ENCODE results near the gene MAN2C1. TPM values are rescaled to one million over a fixed set of nuclear protein-coding genes. Genes with fewer than 3 reads are reported as not detected.
"Not testable (repeated sequence)": the region's sequence is repeated elsewhere in the genome, so short reads cannot be mapped to it uniquely, and the experiment has no call there.

Gene MAN2C1
- total RNA-seq, 1 donor from 2014 or later = 109 TPM

DNA sequence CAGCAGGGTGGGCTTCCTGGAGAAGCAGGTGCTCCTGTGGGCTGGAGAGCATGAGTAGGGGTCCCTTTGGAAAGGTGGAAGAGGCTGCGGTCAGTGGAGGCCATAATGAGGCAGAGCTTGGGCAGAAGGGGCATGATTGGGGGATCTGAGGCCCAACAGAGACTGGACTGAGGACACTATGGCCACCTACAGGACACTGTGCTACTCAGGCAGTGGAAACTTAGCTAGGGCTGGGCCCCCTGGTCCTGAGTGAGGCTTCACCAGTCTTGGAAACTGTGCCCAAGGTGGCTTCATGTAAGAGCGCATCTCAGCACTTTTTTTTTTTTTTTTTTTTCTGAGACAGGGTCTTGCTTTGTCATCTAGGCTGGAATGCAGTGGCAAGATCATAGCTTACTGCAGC lies 38.8 kb downstream of the MAN2C1 start:
- TF ChIP-seq, protein P1, sequence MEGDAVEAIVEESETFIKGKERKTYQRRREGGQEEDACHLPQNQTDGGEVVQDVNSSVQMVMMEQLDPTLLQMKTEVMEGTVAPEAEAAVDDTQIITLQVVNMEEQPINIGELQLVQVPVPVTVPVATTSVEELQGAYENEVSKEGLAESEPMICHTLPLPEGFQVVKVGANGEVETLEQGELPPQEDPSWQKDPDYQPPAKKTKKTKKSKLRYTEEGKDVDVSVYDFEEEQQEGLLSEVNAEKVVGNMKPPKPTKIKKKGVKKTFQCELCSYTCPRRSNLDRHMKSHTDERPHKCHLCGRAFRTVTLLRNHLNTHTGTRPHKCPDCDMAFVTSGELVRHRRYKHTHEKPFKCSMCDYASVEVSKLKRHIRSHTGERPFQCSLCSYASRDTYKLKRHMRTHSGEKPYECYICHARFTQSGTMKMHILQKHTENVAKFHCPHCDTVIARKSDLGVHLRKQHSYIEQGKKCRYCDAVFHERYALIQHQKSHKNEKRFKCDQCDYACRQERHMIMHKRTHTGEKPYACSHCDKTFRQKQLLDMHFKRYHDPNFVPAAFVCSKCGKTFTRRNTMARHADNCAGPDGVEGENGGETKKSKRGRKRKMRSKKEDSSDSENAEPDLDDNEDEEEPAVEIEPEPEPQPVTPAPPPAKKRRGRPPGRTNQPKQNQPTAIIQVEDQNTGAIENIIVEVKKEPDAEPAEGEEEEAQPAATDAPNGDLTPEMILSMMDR (IDR thresholded peaks at IDR 0.05; ENCODE audit: insufficient read depth, low read length, poor library complexity, severe bottlenecking) = no peak
- Histone ChIP-seq H3K4me3 (ENCODE audit: low read depth, low read length) (no peak overlapping the region), H3K27me3 (ENCODE audit: control insufficient read depth, insufficient read depth, low read length) (no peaks in the 10 kb centered on the region), H3K36me3 (ENCODE audit: control insufficient read depth, insufficient read depth, low read length) (no peaks in the 10 kb centered on the region)
- no peak for DNase-seq (ENCODE audit: low read depth)

DNA sequence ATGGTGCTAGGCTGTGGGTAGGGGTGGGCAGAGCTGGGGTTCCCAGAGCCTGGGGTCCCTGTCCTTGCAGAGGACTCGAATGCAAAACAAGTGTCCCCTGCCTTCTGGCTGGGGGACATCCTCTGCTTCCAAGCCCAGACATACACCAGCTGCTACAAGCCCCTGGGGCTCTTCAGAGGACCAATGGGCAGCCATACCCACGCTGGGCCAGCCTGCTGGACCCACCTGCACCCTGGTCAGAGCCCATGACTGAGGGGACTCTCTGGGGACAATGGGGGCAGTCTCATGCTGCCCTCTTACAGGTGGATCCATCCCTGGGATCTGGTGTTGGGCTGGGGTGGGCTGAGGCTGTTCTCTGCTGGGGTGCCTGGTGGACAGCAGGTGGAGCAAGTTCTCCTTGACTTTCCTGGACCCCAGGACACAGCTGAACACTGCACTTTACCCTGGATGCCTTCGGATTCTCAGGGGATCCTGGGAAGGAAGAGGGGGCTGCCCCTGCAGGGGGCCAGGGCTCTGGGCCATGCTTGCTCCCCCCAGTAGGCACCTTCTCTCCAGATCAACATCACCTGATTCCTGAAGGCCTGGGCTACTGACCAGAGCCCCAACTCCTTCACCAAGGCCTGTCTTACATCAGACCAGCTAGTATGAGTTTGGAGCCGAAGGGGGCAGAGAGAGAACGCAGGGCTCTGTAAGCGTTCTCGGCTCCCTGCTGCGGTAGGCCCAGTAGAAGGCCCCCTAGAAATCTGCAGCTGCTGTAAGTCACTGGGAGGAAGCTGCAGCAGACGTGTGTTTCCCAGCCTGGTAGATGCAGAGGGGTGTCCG lies 39.7 kb downstream of the MAN2C1 start:
- Histone ChIP-seq H3K36me3 (ENCODE audit: control insufficient read depth, insufficient read depth, low read length) (no peaks in the 10 kb centered on the region), H3K4me3 (ENCODE audit: low read depth, low read length) (no peak overlapping the region), H3K27me3 (ENCODE audit: control insufficient read depth, insufficient read depth, low read length) (no peaks in the 10 kb centered on the region)
- TF ChIP-seq, protein P1 (IDR thresholded peaks at IDR 0.05; ENCODE audit: insufficient read depth, low read length, poor library complexity, severe bottlenecking) = no peak
- DNase-seq (ENCODE audit: low read depth) = no peak

DNA sequence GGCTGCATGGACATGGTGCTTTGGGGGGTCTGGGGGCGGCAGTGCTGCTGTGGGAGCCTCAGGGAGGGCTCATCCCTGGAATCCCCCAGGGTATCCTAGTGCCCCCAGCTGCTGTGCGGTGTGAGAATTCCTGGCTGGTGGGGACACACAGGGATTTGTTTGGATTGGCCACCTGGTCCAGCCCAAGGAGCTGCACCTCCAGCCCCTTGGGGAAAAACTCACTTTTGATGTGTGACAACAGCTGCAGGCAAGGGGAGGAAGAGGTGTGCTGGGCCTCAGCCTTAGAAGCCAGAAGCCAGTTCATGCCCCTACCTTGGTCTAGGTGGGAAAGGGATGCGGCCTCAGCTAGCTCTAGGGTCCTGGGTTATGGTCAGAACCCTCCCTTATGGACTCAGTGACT lies 40.9 kb downstream of the MAN2C1 start:
- TF ChIP-seq, protein P1 (IDR thresholded peaks at IDR 0.05; ENCODE audit: insufficient read depth, low read length, poor library complexity, severe bottlenecking) = no peak

DNA sequence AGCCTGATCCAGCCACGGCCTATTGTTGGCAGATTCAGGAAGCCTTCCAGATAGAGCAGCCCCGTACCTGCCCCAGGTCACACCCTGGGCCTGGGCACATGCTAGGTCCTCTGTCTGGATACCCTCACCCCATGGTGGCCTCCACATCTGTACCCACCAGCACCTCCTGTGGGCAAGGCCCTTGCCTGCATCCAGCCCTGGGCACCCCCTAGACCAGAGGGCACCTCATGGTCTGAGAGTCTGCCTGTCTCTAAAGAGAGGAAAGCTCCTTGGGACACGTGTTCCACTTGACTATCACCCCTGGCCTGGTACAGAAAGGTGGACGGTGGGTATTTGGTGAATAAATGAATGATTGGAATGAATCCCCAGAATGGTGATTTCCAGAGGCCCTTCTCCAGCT lies 41.4 kb downstream of the MAN2C1 start:
- Histone ChIP-seq H3K4me3 (ENCODE audit: low read depth, low read length) (no peak overlapping the region), H3K27me3 (ENCODE audit: control insufficient read depth, insufficient read depth, low read length) (no peaks in the 10 kb centered on the region), H3K36me3 (ENCODE audit: control insufficient read depth, insufficient read depth, low read length) (no peaks in the 10 kb centered on the region)
- DNase-seq (ENCODE audit: low read depth) = no peak
- TF ChIP-seq, protein P1 (IDR thresholded peaks at IDR 0.05; ENCODE audit: insufficient read depth, low read length, poor library complexity, severe bottlenecking) = peak; percentile 2

More for the DNA sequence above, 40.9 kb downstream of the MAN2C1 start:
- Histone ChIP-seq H3K4me3 (ENCODE audit: low read depth, low read length) (no peak overlapping the region), H3K27me3 (ENCODE audit: control insufficient read depth, insufficient read depth, low read length) (no peaks in the 10 kb centered on the region), H3K36me3 (ENCODE audit: control insufficient read depth, insufficient read depth, low read length) (no peaks in the 10 kb centered on the region)
- no peak for DNase-seq (ENCODE audit: low read depth)

DNA sequence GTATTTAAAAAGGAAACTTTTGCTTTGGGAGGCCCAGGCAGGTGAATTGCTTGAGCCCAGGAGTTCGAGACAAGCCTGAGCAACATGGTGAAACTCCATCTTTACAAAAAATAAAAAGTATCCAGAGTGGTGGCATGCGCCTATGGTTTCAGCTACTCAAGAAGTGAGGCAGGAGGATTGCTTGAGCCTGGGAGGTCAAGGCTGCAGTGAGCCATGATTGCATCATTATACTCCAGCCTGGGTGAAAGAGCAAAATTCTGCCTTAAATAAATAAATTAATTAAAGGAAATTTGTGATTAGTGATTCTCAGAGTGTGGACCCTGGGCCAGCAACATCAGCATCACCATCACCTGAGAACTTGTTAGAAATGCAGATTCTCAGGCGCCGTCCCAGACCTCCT lies 42.5 kb downstream of the MAN2C1 start:
- DNase-seq (ENCODE audit: low read depth) = no peak
- no peak overlapping the region for H3K4me3 ChIP-seq (ENCODE audit: low read depth, low read length)
- TF ChIP-seq, protein P1 (IDR thresholded peaks at IDR 0.05; ENCODE audit: insufficient read depth, low read length, poor library complexity, severe bottlenecking) = no peak
- no peaks in the 10 kb centered on the region for H3K36me3 ChIP-seq (ENCODE audit: control insufficient read depth, insufficient read depth, low read length)
- no peaks in the 10 kb centered on the region for H3K27me3 ChIP-seq (ENCODE audit: control insufficient read depth, insufficient read depth, low read length)

DNA sequence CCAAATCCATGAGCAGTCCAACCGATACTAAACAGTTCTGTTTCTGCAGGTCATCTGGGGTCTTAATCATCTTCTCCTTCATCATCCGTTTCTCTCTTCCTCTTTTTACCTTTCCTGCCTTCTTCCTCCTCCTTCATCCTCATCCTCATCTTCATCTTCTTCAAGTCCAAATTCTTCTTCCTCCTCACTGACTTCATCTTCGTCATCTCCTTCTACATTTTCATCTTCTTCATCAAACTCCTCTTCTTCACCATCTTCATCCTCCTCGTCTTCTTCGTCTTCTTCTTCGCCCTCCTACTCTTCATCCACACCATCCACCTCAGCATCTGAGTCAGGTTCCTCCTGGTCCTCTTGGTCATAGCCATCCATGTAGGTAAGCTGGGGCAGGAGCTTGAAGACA lies 46.7 kb downstream of the MAN2C1 start:
- Histone ChIP-seq H3K36me3 (ENCODE audit: control insufficient read depth, insufficient read depth, low read length) (no peaks in the 10 kb centered on the region), H3K4me3 (ENCODE audit: low read depth, low read length) (no peak overlapping the region), H3K27me3 (ENCODE audit: control insufficient read depth, insufficient read depth, low read length) (no peaks in the 10 kb centered on the region)
- DNase-seq (ENCODE audit: low read depth) = no peak
- TF ChIP-seq, protein P1 (IDR thresholded peaks at IDR 0.05; ENCODE audit: insufficient read depth, low read length, poor library complexity, severe bottlenecking) = no peak

DNA sequence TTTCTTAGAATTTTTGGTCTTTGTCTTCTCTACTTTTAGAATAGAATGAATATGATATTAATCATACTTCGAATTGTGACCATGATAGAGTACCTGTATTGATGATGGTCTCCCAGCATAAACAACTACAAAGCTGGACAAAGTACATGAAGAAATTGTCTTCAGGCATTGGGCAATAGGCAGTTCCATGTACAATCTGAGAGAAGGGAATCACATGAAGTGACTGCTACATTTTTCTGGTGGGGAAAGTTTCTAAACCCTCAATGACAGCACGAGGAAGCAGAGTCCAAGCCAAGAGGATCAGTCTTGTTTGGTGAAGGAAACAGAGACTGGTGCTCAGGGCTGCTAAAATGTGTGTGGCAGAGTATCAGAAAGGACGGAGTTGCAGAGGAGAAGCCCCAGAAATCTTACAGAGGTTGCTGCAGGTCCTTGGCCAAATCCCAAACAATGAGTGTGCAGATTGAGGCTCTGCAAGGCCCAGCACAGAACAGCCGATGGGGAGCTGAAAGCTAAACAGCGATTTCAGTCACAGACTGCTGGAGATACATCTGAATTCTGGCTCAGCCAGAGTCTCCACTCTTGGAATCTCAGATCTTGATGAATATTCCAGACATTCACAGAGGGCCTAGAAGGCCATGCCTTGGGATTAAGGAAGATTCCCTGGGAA lies 49.0 kb downstream of the MAN2C1 start:
- not testable (repeated sequence) for H3K4me3 ChIP-seq (ENCODE audit: low read depth, low read length); H3K27me3 ChIP-seq (ENCODE audit: control insufficient read depth, insufficient read depth, low read length); H3K36me3 ChIP-seq (ENCODE audit: control insufficient read depth, insufficient read depth, low read length); DNase-seq (ENCODE audit: low read depth)
